K562 (cell line): Measurements from ENCODE around the gene TMEM242. TPM values are rescaled to one million over a fixed set of nuclear protein-coding genes. Genes with fewer than 3 reads are reported as not detected.

ENCODE experiments used
- ATAC-seq: fragments of 200-7000 bp; cut with Tn5 transposase; 3 replicates; pipeline ENCODE4 v1.9.1; 2020; ENCODE audit warnings: moderate library complexity
- BruUV-seq: library from RNA; stranded (reverse); fragments of 400-500 nt; replicated peaks from 2 replicates; lab custom pipeline; 2021; lab: Mats Ljungman, UMichigan
- CTCF ChIA-PET: fragments of 300-600 bp; formaldehyde crosslinking; extraction: SDS; loops from one replicate; lab custom pipeline; 2021; ENCODE audit warnings: low intra/inter-chr PET ratio; lab: Yijun Ruan, JAX
- POLR2A ChIA-PET: fragments of 300-600, 350-650 bp; sonication (Branson Sonifier 250); formaldehyde crosslinking; extraction: SDS; loops from one replicate; lab custom pipeline; 2021; ENCODE audit warnings: antibody characterized with exemption, inconsistent platforms; lab: Yijun Ruan, JAX
- DNase-seq, 4 experiments: peaks; one replicate each; pipeline versions ENCODE4 v3.0.0 to v3.0.0-alpha.2; 2011 to 2018; ENCODE audit warnings: low spot score in 3 of 4, mixed read lengths in 3 of 4; ENCODE audit errors: extremely low read depth in 1 of 4
- FAIRE-seq: peaks from 2 replicates; lab custom pipeline; 2011; peaks lifted over from hg19 to GRCh38; lab: Jason Lieb, UNC
- H2AFZ ChIP-seq: 2 replicates; pipeline ENCODE4 v1.6.0; 2011; ENCODE audit warnings: low read depth, low read length, control low read depth, inconsistent platforms
- H3K27ac ChIP-seq: fragments of 200-600 bp; 3 replicates; pipeline ENCODE4 v1.8.0; 2011; ENCODE audit warnings: low read depth, mild to moderate bottlenecking, control low read depth, inconsistent platforms, low read length, moderate library complexity, mixed read lengths; ENCODE audit errors: extremely low read depth
- H3K27me3 ChIP-seq, 2 experiments: fragments of 300-600 bp in 1 of 2; 2 replicates in 1 of 2; 3 replicates in 1 of 2; pipeline versions ENCODE4 v1.6.0 to v1.8.0; 2011; ENCODE audit warnings: inconsistent platforms in 2 of 2, low read length in 2 of 2, mild to moderate bottlenecking in 1 of 2, mixed read lengths in 1 of 2, moderate library complexity in 1 of 2; ENCODE audit not compliant: control insufficient read depth in 2 of 2, insufficient read depth in 2 of 2
- H3K36me3 ChIP-seq: fragments of 300-600 bp; 3 replicates; pipeline ENCODE4 v1.8.0; 2011; ENCODE audit warnings: mild to moderate bottlenecking, low read length, inconsistent platforms; ENCODE audit not compliant: control insufficient read depth, insufficient read depth
- H3K4me1 ChIP-seq, 2 experiments: fragments of 200-600 bp in 1 of 2; replicated peaks in 1 of 2; 2 replicates in 1 of 2; 3 replicates in 1 of 2; pipeline versions ENCODE4 v1.5.1 to v1.8.0; 2011; ENCODE audit warnings: inconsistent platforms in 2 of 2, low read length in 2 of 2, mild to moderate bottlenecking in 1 of 2, mixed read lengths in 1 of 2, moderate library complexity in 1 of 2; ENCODE audit not compliant: control insufficient read depth in 2 of 2, insufficient read depth in 2 of 2
- H3K4me2 ChIP-seq: 2 replicates; pipeline ENCODE4 v1.6.1; 2011; ENCODE audit warnings: low read length, control low read depth, inconsistent platforms, mixed read lengths; ENCODE audit not compliant: insufficient read depth
- H3K4me3 ChIP-seq: fragments of 200-600 bp; sonication (generic), shearing (Covaris generic); 2 replicates; pipeline ENCODE4 v1.5.1; 2016; ENCODE audit warnings: control low read depth, inconsistent platforms
- H3K79me2 ChIP-seq: fragments of 200-600 bp; 3 replicates; pipeline ENCODE4 v1.8.0; 2011; ENCODE audit warnings: low read length, inconsistent platforms; ENCODE audit not compliant: control insufficient read depth, insufficient read depth
- H3K9ac ChIP-seq, 2 experiments: 2 replicates each; pipeline versions ENCODE4 v1.6.0 to v1.6.1; 2011; ENCODE audit warnings: low read depth in 2 of 2, low read length in 2 of 2, control low read depth in 1 of 2, inconsistent platforms in 1 of 2, mild to moderate bottlenecking in 1 of 2, mixed read lengths in 1 of 2; ENCODE audit not compliant: insufficient read depth in 1 of 2
- H3K9me1 ChIP-seq: one replicate; pipeline ENCODE4 v1.6.0; 2011; ENCODE audit warnings: inconsistent platforms, mild to moderate bottlenecking, low read length, moderate library complexity; ENCODE audit not compliant: control insufficient read depth, insufficient read depth
- H3K9me3 ChIP-seq: replicated peaks from 2 replicates; pipeline ENCODE4 v1.5.1; 2011; ENCODE audit warnings: low read depth, low read length, inconsistent platforms; ENCODE audit not compliant: control insufficient read depth, insufficient read depth
- H4K20me1 ChIP-seq: replicated peaks from 2 replicates; pipeline ENCODE4 v1.6.1; 2011; ENCODE audit warnings: low read length, inconsistent platforms, mixed read lengths; ENCODE audit not compliant: control insufficient read depth, insufficient read depth
- BACH1 ChIP-seq: fragments of 200-800 bp; sonication (Bioruptor generic); IDR thresholded peaks from 2 replicates; pipeline ENCODE4 v1.6.1; 2016; ENCODE audit warnings: missing genetic modification characterization, missing compliant biosample characterization
- BHLHE40 ChIP-seq: IDR thresholded peaks from 2 replicates; pipeline ENCODE4 v1.6.1; 2011; ENCODE audit warnings: low read length, improper control_type of control experiment
- DIDO1 ChIP-seq: fragments of 450-650 bp; IDR thresholded peaks from 2 replicates; pipeline ENCODE4 v1.6.1; 2016; ENCODE audit warnings: low read depth, missing biosample characterization, missing genetic modification characterization
- FOXK2 ChIP-seq, 2 experiments: fragments of 450-650 bp; IDR thresholded peaks in 1 of 2; conservative IDR thresholded peaks in 1 of 2; 2 replicates each; pipeline ENCODE4 v1.6.1; 2016; ENCODE audit warnings: low read depth in 2 of 2, mild to moderate bottlenecking in 1 of 2
- HDAC6 ChIP-seq: IDR thresholded peaks from 2 replicates; pipeline ENCODE4 v1.6.1; 2012; ENCODE audit warnings: low read depth, mild to moderate bottlenecking, control low read depth, inconsistent platforms, low read length, moderate library complexity
- HMGXB4 ChIP-seq: sonication (generic); formaldehyde crosslinking; IDR thresholded peaks from 2 replicates; pipeline ENCODE4 v1.8.1; 2023; ENCODE audit warnings: mild to moderate bottlenecking, missing genetic modification reagents
- IFI16 ChIP-seq: fragments of 250-450 bp; sonication (Bioruptor Pico); IDR thresholded peaks from 2 replicates; pipeline ENCODE4 v2.1.2; 2022; ENCODE audit warnings: mild to moderate bottlenecking, inconsistent platforms
- IRF9 ChIP-seq: fragments of 450-650 bp; IDR thresholded peaks from 2 replicates; pipeline ENCODE4 v1.6.1; 2016; ENCODE audit warnings: missing biosample characterization, missing genetic modification characterization
- NFE2L1 ChIP-seq: fragments of 450-650 bp; IDR thresholded peaks from 2 replicates; pipeline ENCODE4 v1.6.1; 2016; ENCODE audit warnings: missing genetic modification characterization, low read depth, mild to moderate bottlenecking, missing compliant biosample characterization, moderate library complexity, borderline replicate concordance
- NFIX ChIP-seq: fragments of 250-450 bp; sonication (Bioruptor Pico); IDR thresholded peaks from 2 replicates; pipeline ENCODE4 v1.4.0; 2020; ENCODE audit warnings: low read depth, mild to moderate bottlenecking, moderate library complexity
- SMAD3 ChIP-seq: fragments of 450-650 bp; formaldehyde crosslinking; conservative IDR thresholded peaks from 2 replicates; pipeline ENCODE4 v1.4.0; 2020; ENCODE audit warnings: mild to moderate bottlenecking
- YBX1 ChIP-seq: fragments of 450-650 bp; IDR thresholded peaks from 2 replicates; pipeline ENCODE4 v1.7.1; 2016; ENCODE audit warnings: mild to moderate bottlenecking
- ZKSCAN1 ChIP-seq: fragments of 150-350 bp; IDR thresholded peaks from 2 replicates; pipeline ENCODE4 v1.6.1; 2016; ENCODE audit warnings: low read depth, low read length
- WGBS: fragments of 100-300 bp; shearing (Covaris generic); methylation state at CpG from one replicate; pipeline ENCODE4 v1.1.6; 2016; ENCODE audit warnings: low coverage, mixed read lengths; ENCODE audit not compliant: insufficient coverage; ENCODE audit errors: missing lambda C conversion rate; 5-methylcytosine and 5-hydroxymethylcytosine counted together
- in situ Hi-C: fragments of 300-500 bp; cut with MboI; formaldehyde crosslinking; loops from 4 replicates; pipeline ENCODE4 v1.15.0; 2018; ENCODE audit warnings: inconsistent platforms, mixed read lengths
- intact Hi-C: fragments of 100-400 bp; cut with micrococcal nuclease; formaldehyde crosslinking; loops from 2 replicates; pipeline ENCODE4 v1.14.2; 2022
- polyA plus RNA-seq, 8 experiments: library from polyadenylated mRNA; depleted of rRNA in 4 of 8; stranded (reverse) in 5 of 8; unstranded in 3 of 8; fragments of >200 nt; fragmentation: Nextera tagmentation in 2 of 8; fragmentation: Illumina TruSeq in 1 of 8; extraction: Ambion mirVana in 2 of 8; extraction: Trizol in 1 of 8; gene quantifications; 2 replicates each; pipeline versions ENCODE4 v1.2.1 to v1.2.3, GENCODE V29; 2011 to 2014; ENCODE audit warnings: inconsistent platforms in 1 of 8, missing spikeins in 1 of 8
- total RNA-seq, 7 experiments: library from RNA; depleted of rRNA in 6 of 7; stranded (reverse); fragments of >200 nt in 6 of 7; fragmentation: Illumina TruSeq in 2 of 7; extraction: Trizol in 2 of 7; gene quantifications; 2 replicates each; pipeline versions ENCODE4 v1.2.1 to v1.2.3, GENCODE V29; 2011 to 2021; ENCODE audit warnings: low replicate concordance in 1 of 7
- TF ChIP-seq, protein P1 (sequence below): fragments of 250-450 bp; sonication (Bioruptor Pico); IDR thresholded peaks from 2 replicates; pipeline ENCODE4 v1.8.0; 2021; ENCODE audit warnings: moderate library complexity, mild to moderate bottlenecking, inconsistent platforms
- TF ChIP-seq, protein P2 (sequence below), 2 experiments: fragments of 200-800 bp in 1 of 2; sonication (Bioruptor generic) in 1 of 2; sonication (generic) in 1 of 2; formaldehyde crosslinking in 1 of 2; IDR thresholded peaks in 1 of 2; conservative IDR thresholded peaks in 1 of 2; 2 replicates each; pipeline versions ENCODE4 v1.5.0 to v1.6.1; 2016 to 2020; ENCODE audit warnings: missing compliant biosample characterization in 1 of 2, missing genetic modification characterization in 1 of 2, missing genetic modification reagents in 1 of 2

Gene TMEM242
- total and polyA plus RNA-seq, 9 of the 15 experiments (the other 6 are each of a cell fraction or from before 2014, with no cell fraction given), result 9.5 to 35.3 (median 16.5) TPM

DNA sequence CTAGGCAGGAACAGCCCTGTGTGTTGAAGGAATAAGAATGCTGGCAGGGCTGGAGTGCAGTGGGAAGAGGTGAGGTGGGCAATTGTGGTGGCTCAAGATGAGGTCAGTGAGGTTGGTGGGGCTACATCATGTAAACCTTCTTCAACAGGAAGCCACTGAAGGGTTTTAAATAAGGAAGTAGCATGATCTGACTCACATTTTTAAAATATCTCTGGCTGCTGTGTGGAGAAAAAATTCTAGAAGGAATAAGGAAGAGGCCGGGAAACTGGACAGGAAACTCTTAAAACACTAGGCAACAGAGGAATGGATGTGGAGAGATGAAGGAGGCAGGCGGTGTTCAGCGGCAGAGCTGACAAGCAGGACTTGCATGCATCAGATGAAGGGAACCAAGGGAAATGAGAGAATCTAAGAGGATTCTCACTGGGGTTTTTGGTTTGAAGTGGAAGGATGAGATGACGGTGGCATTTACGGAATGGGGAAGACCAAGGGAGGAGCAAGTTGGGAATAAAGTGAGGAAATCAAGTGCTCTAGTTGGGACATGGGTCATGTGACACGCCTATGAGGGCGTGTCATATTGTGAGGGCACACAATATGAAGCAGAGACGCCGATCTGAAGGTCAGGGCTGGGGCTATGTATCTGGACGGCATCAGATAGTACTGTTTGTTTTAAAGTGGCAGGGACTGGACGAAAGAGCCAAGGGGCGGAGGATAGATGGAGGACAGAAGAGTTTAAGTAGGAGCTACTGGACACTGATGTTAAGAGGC, 18.2 kb downstream of the TMEM242 start:
- Histone ChIP-seq H3K27me3 (no peaks in the 10 kb centered on the region), H3K36me3 (peaks cover 5% of the 10 kb centered on the region; the same call in 2 of the 3 replicates), H4K20me1 (peaks cover 18% of the 10 kb centered on the region), H3K4me2 (peak overlapping the region; percentile 42), H2AFZ (no peak overlapping the region), H3K9ac (peak overlapping the region in 1 of 2 experiments; percentile 53; a peak in 1 of 4 replicates), H3K4me3 (no peak overlapping the region), H3K79me2 (peaks cover 5% of the 10 kb centered on the region; the same call in 1 of the 3 replicates), H3K9me1 (no peaks in the 10 kb centered on the region), H3K27ac (0 out of 3 replicates have a peak overlapping the region, but pooled peaks have one; percentile 5), H3K4me1 (peaks cover 19 to 23% of the 10 kb centered on the region in 2 experiments), H3K9me3 (no peaks in the 10 kb centered on the region)
- peak; percentile 89 for ATAC-seq
- intact Hi-C loops, result no loop called here
- BruUV-seq, result no TSS peak
- no peak for FAIRE-seq
- WGBS, result 35% methylated on average over 12 of the region's 12 CpGs
- ChIA-PET POLR2A (interaction anchor here (2.7 kb wide), 1 partner anchor 9 kb away, joined by 14 read pairs; no protein-coding TSS in a partner anchor), CTCF (no interaction called here)
- in situ Hi-C loops, result no loop called here
- DNase-seq, result peak in 2 of 4 experiments; percentile 32 to 50
- no peak for TF ChIP-seq IFI16
- TF ChIP-seq, protein P1, sequence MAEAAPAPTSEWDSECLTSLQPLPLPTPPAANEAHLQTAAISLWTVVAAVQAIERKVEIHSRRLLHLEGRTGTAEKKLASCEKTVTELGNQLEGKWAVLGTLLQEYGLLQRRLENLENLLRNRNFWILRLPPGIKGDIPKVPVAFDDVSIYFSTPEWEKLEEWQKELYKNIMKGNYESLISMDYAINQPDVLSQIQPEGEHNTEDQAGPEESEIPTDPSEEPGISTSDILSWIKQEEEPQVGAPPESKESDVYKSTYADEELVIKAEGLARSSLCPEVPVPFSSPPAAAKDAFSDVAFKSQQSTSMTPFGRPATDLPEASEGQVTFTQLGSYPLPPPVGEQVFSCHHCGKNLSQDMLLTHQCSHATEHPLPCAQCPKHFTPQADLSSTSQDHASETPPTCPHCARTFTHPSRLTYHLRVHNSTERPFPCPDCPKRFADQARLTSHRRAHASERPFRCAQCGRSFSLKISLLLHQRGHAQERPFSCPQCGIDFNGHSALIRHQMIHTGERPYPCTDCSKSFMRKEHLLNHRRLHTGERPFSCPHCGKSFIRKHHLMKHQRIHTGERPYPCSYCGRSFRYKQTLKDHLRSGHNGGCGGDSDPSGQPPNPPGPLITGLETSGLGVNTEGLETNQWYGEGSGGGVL, result no peak
- no peak for TF ChIP-seq IRF9 (tag)
- no peak for TF ChIP-seq BHLHE40
- TF ChIP-seq SMAD3 (CRISPR knock-in tag), result no peak
- TF ChIP-seq FOXK2 (conservative IDR thresholded peaks at IDR 0.05 in 1 of 2, IDR thresholded peaks at IDR 0.05 in 1 of 2; ENCODE audit: low read depth in 2 of 2), result no peak; a peak in 1 of 4 replicates
- TF ChIP-seq, protein P2, sequence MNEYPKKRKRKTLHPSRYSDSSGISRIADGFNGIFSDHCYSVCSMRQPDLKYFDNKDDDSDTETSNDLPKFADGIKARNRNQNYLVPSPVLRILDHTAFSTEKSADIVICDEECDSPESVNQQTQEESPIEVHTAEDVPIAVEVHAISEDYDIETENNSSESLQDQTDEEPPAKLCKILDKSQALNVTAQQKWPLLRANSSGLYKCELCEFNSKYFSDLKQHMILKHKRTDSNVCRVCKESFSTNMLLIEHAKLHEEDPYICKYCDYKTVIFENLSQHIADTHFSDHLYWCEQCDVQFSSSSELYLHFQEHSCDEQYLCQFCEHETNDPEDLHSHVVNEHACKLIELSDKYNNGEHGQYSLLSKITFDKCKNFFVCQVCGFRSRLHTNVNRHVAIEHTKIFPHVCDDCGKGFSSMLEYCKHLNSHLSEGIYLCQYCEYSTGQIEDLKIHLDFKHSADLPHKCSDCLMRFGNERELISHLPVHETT (CRISPR knock-in tag; conservative IDR thresholded peaks at IDR 0.05 in 1 of 2, IDR thresholded peaks at IDR 0.05 in 1 of 2), result no peak
- no peak for TF ChIP-seq NFE2L1 (tag)
- TF ChIP-seq BACH1 (tag), result no peak
- no peak for TF ChIP-seq ZKSCAN1
- no peak for TF ChIP-seq YBX1
- TF ChIP-seq HMGXB4 (CRISPR knock-in tag), result no peak
- TF ChIP-seq NFIX (CRISPR knock-in tag), result no peak
- no peak for TF ChIP-seq DIDO1 (tag)
- no peak for TF ChIP-seq HDAC6
